Globus pallidus (tissue), 1 donor: ENCODE data around the gene HMBS.
"Not testable (repeated sequence)": the region's sequence is repeated elsewhere in the genome, so short reads cannot be mapped to it uniquely, and the experiment has no call there.

ENCODE experiments used
- DNase-seq: peaks from one replicate; pipeline ENCODE4 v3.0.0-alpha.2; 2015; ENCODE audit warnings: low spot score

HMBS gene

GRCh38 chr11:119100994-119101758, 16.5 kb downstream of the HMBS start:
- no peak for DNase-seq

- peak; percentile 95 for DNase-seq
These were observed 17.2 kb downstream of the HMBS start, which contains the start of gene DPAGT1 for GRCh38 chr11:119101759-119102423. Gene DPAGT1, minus strand, starts transcription at chr11:119101853. Its CDS starts 198 bp downstream, at chr11:119101655.

DNA sequence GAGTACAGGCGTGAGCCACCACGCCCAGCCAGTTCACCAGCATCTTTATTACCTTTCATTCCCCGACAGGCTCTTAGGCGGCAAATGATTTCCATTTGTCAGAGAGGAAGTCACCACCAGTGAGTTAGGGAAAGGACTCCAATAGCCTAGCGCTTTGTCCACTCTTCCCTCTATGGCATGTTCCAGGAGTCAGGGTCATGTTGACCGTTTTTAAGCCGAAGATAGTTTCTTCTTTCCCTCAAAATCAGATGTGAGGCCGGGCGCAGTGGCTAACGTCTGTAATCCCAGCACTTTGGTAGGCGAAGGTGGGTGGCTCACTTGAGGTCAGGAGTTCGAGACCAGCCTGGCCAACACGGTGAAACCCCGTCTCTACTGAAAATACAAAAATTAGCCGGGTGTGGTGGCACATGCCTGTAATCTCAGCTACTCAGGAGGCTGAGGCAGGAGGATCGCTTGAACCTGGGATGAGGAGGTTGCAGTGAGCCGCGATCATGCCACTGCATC, 18.5 kb downstream of the HMBS start:
- not testable (repeated sequence) for DNase-seq

DNA sequence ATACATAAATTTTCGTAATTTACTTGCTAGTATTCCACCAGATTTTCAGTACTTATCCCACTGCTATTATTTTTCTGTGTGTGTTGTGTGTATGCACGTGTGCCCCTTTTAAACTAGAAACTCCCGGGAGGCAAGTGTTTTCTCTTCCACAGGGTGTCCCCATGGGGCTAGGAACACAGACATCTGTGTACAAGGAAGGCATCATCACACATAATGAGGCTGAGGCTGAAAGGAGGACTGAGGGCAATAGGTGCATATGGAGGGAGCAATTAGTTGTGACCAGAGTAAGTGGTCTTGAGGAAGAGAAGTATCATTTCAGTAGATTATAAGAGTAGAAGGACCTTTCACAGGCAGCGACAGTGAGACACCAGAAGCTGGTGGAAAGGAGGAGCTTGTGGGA, 19.1 kb downstream of the HMBS start:
- no peak for DNase-seq

DNA sequence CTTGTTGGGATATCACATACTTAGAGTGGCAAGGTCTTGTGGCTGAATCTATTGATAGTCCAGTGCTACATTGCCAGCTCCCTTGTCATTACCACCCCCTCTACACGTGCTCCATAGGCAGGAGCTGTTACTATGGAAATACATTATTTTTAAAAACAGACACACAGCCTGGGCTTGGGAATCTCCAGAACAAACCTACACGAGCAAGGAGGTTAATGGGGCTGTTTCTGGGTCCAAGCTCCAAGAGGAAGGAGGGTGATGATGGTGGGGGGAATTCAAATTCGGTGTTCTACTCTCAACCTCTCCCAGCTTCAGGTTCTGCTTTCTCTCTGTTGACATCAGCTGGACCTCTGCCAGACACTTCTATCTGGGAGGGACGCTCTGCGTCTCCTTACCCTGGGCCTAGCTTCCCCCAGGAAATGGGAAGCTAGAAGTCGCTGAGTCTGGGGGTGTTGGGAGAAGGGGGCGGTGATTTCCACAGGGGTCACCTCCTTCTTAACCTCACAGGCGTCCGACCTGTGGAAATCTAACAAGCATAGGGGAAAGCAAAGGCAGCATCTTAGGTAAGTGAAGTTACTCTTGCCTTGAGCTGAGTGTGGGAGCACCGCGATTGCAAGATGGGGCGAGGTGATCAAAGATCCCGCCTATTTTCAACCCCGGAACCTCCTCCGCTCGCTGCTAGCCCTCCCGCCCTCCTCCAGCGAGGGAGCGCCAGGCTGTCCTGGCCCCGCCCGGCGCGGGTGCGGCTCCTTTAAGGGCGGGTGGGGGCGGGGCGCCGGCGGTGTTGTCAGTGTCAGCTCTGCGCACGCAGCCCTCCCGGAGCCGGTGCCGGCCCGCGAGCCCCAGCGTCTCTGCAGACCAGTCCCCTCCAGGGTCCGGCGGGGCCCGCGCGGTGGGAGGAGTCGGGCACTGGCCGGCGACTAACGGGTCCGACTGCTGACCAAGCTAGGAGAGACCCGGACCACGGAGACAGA, 22.2 kb downstream of the HMBS start, which contains the start of gene C2CD2L:
TSS of gene C2CD2L (plus strand) at position 781 of the 974 bp plus-strand sequence. CDS start 398 bp downstream, outside the sequence.
- DNase-seq, result peak; percentile 89

DNA sequence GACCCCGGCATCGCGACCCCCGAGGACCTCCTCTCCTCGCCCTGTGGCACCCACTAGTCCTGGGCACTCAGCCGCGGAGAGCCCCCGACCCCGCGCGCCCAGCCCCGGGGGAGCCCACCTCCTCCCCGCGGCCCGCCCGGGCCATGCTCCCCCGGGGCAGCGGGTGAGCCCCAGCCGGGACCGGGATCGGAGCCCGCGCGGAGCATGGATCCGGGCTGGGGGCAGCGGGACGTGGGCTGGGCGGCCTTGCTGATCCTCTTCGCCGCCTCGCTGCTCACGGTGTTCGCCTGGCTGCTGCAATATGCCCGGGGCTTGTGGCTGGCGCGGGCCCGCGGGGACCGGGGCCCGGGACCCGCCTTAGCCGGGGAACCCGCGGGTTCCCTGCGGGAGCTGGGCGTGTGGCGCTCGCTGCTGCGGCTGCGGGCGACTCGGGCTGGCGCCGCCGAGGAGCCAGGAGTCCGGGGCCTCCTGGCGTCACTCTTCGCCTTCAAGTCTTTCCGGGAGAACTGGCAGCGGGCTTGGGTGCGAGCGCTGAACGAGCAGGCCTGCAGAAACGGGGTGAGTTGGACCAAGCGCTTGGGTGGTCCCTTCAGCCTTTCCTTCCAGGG, 23.0 kb downstream of the HMBS start:
- DNase-seq, result no peak

- no peak for DNase-seq
These were observed 23.6 kb downstream of the HMBS start for GRCh38 chr11:119108146-119108856.

GRCh38 chr11:119108857-119109221, 24.2 kb downstream of the HMBS start:
- no peak for DNase-seq

- DNase-seq, result no peak
These were observed 25.2 kb downstream of the HMBS start for GRCh38 chr11:119109843-119110242.

- DNase-seq, result no peak
These were observed 25.8 kb downstream of the HMBS start for GRCh38 chr11:119110439-119110838.

- DNase-seq, result no peak
These were observed 26.8 kb downstream of the HMBS start for GRCh38 chr11:119111361-119111925.

- DNase-seq, result no peak
These were observed 27.8 kb downstream of the HMBS start for GRCh38 chr11:119112314-119113020.

DNA sequence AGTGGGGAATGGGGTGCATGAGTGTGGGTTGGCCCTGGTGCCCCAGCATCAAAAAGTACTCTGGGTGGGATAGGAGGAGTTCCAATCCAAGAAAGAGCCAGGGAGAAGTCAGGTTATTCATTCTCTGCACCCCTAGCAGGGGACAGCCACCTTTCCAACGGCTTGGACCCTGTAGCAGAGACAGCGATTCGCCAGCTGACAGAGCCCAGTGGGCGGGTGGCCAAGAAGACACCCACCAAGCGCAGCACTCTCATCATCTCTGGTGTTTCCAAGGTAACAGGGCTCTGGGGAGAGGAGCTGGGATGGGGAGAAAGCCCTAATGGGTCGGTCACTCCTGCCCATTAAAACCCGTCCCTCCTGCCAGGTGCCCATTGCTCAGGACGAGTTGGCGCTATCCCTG, 29.0 kb downstream of the HMBS start:
- no peak for DNase-seq

DNA sequence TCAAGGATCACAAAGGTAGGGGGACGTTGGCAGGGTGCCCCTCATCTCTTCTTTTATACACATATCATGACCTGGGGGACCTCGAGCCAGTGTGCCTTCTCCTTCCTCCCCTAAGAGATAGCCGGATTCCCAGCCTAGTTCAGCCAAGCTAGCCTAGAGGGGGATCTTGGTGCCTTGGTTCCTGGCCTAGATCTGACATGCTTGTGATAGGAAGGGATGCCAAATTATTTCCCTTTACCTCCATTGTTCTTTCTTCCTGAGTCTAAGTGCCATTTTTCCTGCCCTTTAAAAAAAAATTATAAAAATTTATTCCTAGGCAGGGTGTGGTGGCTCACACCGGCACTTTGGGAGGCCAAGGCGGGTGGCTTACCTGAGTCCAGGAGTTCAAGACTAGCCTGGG, 29.7 kb downstream of the HMBS start:
- no peak for DNase-seq

DNA sequence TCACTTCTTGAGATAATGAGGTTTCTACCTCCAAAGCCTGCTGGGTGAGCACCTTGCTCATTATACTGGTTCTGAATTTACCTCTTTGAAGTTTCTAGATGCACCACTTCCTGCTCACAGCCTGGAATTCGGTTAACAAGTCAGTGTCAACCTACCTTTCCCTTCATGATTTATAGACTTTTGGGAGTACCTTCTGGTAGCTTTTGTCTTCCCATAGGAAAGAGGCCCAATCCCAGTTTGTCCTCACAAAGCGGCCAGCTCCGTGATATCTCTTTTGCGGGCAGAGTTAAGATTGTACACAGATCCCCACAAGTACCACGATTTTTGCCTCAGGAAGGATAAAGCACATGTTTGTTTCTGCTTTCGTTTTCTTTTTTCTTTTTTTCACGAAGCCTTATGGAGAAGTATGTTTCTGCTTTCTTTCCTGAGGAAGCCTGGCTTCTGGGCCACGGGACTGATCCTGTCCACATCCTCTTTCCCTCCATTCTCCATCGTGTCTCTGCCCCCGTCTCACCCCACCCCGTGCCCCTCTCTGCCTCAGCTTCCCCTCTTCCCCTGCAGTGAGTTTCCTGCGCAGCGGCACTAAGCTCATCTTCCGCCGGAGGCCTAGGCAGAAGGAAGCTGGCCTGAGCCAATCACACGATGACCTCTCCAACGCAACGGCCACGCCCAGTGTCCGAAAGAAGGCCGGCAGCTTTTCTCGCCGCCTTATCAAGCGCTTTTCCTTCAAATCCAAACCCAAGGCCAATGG, 31.0 kb downstream of the HMBS start:
- DNase-seq, result peak; percentile 56

GRCh38 chr11:119116235-119116594, 31.5 kb downstream of the HMBS start:
- no peak for DNase-seq

DNA sequence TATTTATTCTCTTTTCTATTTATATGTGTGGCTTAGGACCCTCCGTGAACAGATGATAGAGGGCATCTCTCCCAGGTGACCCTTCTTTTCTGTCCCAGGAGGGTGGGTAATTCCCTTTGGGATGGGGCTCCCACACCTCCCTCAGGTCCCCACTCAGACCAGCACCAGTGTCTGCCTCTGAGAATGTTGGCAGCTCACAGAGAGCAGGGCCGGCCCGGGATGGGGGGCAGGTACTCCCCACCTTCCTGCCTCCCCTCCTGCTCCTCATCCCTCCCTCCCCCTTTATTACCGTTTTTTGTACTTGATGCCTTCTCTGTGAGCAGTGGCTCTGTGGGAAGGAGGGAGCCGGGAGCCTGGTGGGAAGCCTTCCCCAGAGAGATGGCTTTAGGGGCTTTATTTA, 31.9 kb downstream of the HMBS start:
- DNase-seq, result no peak

DNA sequence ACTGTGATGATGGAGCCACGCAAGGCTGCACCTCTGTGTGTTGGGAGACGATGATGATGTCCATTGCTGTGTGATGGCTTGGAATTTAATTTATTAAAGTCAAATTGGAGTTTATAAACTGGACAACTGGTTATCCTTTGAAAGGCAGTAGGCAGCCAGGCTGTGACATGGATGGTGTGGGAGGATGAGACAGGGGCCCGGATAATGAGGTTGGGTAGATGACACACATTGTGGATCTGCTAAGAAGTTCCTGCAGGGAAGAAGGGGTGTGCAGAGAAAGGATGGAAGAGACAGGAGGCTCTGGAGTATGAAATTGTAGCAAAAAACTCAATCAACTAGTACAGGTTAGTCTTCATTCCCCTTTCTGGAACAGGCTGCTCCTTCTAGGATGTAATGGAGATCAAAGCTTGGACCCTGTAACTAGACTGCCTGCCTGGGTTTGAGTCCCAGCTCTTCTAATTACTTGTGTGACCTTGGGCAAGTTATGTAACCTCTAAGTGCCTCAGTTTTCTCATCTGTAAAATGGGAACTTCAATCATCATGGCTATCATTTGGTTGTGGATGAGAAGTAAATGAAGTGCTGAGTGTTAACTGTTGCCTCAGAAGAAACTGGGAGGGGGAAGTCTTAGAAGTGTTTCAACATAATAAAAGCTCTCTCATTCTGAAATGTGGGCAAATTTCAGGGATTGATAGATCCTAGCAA, 32.5 kb downstream of the HMBS start:
- DNase-seq, result no peak

GRCh38 chr11:119118227-119118626, 33.5 kb downstream of the HMBS start:
- DNase-seq, result no peak
